ENCODE measurements around the gene B4GAT1.

DNA sequence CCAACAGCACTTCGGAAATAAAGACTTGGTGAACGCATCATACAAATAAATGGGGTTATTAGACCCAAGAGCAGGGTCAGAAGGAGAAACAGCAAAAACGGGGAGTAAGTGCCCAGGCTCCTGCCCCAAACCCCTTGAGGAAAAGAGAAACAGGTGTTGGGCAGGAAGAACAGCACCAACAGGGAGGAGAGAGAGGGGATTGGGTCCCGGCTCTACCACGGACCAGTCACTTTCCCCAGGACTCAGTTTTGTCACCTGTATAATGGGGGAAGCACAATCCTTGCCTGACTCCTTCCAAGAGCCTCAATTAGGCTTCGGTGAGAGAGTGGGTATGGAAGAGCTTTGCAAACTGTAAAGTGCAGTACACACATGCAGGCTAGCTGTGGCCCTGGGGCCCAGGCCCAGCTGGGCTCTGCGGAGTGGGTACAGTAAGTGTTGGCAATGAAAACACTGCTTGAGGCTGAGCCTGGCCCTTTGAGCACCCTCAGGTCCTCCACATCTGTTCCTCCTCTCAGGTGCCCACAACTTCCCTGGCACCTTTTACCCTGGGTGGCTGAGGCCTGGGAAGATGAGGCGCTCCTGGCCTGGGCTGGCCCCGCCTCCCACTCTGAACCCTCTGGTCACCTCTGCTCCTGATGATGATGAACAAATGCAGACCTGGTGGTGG is 15.2 kb upstream of the B4GAT1 start:
- TF ChIP-seq HNF4G (IDR thresholded peaks at IDR 0.05) (no peak), TAF1 (conservative IDR thresholded peaks at IDR 0.05) (no peak), YY1 (IDR thresholded peaks at IDR 0.05) (no peak), HNF4A (conservative IDR thresholded peaks at IDR 0.05) (no peak), SP1 (IDR thresholded peaks at IDR 0.05) (no peak)
- TF ChIP-seq, protein P1, sequence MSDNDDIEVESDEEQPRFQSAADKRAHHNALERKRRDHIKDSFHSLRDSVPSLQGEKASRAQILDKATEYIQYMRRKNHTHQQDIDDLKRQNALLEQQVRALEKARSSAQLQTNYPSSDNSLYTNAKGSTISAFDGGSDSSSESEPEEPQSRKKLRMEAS (IDR thresholded peaks at IDR 0.05): no peak
- TF ChIP-seq, protein P2, sequence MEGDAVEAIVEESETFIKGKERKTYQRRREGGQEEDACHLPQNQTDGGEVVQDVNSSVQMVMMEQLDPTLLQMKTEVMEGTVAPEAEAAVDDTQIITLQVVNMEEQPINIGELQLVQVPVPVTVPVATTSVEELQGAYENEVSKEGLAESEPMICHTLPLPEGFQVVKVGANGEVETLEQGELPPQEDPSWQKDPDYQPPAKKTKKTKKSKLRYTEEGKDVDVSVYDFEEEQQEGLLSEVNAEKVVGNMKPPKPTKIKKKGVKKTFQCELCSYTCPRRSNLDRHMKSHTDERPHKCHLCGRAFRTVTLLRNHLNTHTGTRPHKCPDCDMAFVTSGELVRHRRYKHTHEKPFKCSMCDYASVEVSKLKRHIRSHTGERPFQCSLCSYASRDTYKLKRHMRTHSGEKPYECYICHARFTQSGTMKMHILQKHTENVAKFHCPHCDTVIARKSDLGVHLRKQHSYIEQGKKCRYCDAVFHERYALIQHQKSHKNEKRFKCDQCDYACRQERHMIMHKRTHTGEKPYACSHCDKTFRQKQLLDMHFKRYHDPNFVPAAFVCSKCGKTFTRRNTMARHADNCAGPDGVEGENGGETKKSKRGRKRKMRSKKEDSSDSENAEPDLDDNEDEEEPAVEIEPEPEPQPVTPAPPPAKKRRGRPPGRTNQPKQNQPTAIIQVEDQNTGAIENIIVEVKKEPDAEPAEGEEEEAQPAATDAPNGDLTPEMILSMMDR (IDR thresholded peaks at IDR 0.05; ENCODE audit: low read depth, low read length, missing input control): no peak

All from liver (tissue), 3 donors.